DMS79 treated with DMSO at 0.1 percent for 48 hours (cell line): ENCODE measurements around the gene NCK2.
A peak's percentile ranks its signal among the peaks of the same experiment; 100 is the strongest.

ENCODE experiments used
- DNase-seq: peaks from one replicate; lab custom pipeline; 2025; lab: John Stamatoyannopoulos, UW

Gene NCK2

DNA sequence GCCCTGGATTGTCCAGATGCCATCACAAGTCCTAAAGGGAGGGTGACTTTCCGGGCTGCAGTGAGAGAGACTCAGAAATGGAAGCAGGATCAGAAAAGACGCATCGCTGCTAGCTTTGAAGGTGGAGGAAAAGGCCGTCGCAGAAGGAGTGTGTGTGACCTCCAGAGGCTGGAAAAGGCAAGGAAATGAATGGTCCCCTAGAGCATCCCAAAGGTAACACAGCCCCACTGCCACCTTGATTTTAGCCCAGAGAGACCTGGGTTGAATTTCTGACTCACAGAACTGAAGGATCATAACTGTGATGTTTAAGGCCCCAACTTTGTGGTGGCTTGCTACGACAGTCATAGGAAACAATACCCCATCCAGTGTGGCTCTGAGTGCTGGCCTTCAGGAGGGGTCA lies 8.6 kb upstream of the NCK2 start:
- no peak for DNase-seq

DNA sequence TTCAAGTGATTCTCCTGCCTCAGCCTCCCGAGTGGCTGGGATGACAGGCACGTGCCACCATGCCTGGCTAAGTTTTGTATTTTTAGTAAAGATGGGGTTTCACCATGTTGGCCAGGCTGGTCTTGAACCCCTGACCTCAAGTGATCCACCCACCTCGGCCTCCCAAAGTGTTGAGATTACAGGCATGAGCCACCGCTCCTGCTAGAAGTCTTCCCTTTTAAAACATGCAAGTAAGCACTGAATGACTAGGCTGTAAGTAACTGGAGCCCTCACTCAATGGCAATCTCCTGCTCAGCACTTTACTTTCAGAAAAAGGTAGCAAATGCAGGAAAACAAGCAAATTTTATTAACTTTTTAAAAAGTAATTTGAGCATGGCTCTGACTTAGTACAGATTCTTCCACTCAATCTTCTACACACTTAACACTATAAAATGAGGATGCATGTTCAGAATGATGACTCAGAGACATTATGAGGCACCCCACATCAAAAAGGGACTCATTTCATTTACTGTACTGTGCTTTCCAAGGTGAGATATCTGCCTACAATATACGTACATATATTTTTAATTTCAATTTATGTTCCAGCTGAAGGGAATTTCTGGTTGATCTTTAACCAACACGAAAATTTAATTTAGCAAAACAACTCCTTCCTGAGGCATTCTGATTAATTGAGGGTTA lies 6.6 kb upstream of the NCK2 start:
- no peak for DNase-seq

DNA sequence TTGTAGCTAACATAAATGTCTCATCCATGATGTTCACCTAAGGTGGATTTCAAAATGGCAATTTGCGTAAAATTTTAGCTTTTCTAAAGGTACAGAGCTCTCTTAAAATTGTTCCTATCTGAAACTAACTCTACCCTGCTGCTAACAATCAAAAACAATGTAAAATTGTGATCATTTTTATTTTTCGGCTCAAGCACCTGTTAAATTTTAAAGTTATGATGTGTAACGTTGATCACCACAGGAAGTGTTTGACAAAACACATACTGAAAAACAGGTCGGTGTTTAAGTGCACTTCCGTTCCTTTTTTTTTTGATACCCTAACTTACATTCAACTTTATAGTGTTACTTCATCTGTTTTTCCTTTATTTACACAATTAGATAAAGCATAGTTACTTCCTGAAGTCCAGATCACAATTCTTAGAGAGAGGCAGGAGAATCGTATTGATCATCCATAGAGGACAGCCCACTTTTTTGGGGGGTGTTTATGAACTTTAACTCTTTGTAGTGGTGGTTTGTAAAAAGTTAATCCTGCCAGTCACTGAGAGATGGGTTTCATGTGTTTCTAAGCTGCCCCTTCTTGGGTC lies 6.0 kb upstream of the NCK2 start:
- no peak for DNase-seq

DNA sequence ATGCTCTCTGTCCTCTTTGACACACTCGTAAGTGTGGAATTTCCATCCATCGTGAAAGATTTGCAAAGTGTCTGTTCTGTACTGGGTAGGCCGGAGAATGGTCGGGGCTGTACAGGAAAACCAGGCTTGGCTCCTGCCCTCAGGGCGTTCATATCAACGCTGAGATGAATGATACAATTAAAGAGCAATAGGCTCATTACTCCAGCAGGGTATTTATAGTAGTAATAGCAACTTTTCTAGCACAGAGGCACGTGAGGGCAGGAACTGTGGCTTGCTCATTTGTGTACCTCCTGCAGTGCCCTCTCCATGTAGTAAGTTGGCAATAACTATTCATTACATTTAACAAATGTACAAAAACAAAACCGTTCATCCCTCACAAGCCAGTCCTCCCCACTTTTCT lies 5.3 kb upstream of the NCK2 start:
- DNase-seq: no peak

DNA sequence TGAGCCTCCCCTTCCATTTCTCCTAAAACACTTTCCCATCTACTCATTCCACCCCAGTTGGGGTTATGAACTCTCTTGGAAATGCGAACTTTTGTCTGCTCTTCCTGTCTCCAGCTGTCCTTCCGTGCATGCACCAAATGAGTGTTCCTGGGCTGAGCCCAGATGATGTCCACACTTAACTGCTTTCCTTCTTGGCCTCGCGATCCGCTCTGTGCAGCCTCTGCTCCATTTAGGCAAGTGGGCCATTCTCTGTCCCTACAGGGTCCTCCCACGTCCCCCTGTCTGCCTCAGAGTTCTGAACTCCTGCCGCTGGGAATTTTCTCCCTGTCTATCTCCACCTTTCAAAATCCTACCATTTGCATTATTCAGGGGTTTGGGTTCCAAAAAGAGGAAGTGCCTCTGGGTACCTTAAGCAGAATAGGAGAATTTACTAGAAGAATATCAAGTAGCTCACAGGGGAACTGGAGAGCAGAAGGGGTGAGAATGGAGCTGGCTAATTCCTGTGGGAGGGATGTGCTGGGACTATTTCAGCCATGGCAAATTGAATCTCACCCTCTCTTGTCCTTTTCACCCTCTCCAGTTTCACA lies 4.7 kb upstream of the NCK2 start:
- no peak for DNase-seq

DNA sequence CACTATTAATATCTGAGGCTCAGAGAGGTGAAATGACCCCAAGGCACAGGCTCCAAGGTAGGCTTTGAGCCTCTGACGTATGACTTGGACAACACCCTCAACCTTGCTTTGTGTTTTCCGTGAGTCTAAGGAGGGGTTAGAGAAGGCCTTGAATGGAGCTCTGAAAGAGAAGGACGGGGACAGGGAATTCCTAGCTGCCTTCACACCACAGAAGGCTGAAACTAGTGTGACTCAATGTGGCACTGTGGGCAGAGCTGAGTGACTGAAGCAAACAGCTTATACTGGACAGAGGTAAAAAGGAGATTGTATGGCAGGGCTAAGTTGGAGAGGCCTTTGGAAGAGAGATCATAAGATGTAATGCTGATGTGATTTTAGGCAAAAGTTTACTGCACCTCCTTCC lies 3.5 kb upstream of the NCK2 start:
- DNase-seq: no peak

DNA sequence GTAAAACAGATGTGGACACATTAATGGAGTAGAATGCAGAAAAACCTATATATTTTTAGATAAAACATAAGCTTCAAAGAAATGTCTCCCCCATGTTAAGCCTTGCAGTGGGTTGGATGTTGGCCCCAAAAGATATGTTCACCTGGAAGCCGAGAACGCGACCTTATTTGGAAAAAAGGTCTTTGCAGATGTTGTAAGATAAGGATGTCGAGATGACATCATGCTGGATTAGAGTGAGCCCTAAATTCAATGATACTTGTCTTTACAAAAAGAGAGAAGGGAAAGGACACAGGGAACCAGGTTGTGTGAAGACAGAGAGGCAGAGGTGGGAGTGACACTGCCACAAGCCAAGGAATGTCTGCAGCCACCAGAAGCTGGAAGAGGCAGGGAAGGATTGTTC lies 3.1 kb upstream of the NCK2 start:
- DNase-seq: no peak

DNA sequence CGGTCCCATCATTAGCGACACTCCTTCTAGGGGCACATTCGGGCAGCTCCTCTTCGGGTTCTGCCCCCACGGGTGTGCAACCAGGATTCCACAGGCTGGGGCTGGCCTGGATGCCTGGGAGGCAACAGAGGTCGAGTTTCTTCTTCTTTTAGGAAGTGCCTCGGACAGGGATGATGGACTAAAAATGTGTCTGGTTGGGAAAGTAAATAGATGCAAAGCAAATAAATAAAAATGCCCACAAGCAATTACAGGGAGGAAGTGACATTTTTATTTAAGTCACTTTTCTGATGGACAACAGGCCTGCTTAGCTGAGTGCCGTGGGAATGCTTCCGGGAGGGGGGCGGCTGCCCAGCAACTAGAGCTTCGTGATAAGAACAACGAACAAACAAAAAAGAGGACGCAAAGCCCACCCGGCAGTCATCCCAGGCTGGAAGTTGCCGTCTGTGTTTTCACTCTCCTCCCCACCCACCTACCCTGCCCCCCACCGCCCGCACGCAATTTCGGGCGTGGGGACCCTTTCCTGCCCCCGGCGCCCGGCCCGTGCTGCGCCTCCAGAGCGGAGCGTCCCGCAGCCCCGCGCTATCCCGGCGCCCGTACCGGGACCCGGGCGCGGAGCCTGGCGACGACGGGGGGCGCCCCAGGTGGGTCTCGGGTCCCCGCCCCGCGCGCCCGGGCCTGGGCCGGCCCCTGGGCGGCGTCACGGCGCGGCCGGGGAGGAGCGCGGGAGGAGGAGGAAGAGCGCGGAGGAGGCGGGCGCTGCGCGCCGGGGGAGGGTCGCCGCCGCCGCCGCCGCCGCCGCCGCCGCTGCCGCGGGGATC lies 412 bp upstream of the NCK2 start:
- peak; percentile 39 for DNase-seq

DNA sequence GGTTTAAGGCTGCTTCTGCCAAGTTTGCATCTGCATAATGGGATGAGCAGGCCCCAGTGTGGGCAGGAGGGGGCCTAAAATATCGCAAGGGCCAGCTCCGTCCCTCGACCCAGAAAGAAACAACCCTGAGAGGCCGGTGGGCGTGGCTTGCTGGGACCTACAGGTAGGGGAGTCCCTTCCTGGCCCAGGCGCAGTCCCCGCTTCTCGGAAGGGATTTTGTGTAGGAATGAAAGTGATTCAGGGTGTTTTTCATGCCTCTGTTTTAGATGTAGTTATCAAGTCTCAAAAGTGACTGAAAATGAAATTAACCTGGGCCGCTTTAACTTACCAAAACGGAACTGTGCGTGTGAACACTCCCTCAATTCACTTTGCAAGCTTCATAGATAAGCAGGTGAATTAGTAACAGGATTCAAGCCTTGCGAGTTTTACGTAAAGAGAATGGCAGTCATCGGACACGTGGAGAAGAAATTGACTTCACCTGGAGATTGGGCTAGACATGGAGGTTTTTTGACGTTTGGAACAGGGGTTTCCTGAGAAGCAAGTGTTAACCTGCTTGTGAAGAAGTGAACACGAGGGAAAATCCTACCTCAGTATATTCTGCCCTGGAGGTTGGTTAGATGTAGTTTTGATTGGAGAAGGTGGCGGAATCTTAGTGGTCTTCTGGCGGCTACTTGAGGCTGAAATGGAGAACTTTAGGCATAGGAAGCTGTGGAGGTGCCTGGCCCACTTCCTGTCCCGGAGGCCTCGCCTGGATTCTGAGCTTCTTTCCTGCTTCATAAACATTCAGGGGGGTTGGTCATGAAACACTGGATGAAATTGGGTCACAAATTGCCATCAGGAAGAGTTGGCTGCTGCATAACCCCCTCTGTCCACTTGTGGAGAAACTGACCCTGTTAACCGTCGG lies 1.7 kb downstream of the NCK2 start:
- no peak for DNase-seq

DNA sequence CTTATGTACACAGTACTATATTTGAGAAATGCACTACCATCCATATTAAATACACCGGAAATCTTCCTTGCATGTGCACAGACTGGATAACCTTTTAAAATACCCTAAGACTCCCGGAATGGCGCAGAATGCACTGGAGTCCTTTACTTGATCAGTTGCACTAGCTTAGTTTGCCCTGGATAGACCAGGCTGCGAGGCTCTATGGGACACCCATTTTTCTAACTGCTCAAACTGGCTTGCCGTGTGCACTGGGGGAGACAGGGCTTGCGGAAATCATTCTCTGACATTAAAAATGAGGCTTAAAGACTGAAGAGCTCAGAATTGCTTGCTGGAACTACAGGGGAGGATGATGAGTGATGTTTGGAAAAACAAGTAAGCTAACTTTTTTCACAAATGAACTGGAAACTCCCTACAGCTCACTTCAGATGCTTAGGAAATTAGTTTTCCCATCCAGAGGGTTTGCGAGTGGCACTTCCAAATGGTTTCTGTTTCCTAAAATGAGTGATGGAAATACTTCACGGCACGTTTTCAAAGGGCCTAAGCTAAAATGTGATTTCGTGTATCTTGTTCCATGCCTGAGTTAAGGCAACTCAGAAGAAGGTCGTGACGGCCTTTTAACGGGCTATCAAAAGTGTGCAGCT lies 2.7 kb downstream of the NCK2 start:
- DNase-seq: no peak

DNA sequence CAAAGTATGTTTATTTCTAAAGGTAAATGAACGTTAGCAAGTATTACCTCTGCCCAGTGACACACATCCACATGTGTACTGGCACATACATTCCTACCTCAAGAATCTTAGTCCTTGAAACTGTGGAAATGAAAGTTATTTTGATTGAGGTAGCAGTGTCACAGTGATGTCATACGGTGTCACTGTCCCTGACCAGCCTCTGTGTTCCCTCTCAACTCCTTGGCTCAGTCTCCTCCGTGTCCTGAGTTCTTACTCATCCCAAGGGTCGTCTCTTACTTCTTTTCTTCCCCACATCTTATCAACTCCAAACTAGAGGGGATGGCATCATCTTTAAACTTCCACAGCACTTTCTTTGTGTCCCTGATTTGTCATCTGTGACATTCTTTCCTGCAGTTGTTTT lies 3.3 kb downstream of the NCK2 start:
- DNase-seq: no peak

DNA sequence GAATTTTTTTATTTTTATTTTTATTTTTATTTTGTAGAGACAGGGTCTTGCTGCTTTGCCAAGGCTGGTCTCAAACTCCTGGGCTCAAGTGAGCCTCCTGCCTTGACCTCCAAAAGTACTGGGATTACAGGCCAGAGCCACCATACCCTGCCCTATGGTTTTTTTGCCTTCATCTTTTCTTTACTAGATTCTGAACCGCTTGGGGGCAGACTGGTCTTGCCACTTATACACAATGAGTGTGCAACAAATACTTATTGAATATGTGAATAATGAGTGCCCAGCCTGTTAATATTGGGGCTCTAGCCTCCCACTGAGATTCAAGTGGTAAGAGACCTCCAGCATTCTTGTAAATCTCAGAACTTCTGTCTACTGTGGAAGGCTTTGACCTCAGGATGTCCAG lies 3.9 kb downstream of the NCK2 start:
- no peak for DNase-seq

DNA sequence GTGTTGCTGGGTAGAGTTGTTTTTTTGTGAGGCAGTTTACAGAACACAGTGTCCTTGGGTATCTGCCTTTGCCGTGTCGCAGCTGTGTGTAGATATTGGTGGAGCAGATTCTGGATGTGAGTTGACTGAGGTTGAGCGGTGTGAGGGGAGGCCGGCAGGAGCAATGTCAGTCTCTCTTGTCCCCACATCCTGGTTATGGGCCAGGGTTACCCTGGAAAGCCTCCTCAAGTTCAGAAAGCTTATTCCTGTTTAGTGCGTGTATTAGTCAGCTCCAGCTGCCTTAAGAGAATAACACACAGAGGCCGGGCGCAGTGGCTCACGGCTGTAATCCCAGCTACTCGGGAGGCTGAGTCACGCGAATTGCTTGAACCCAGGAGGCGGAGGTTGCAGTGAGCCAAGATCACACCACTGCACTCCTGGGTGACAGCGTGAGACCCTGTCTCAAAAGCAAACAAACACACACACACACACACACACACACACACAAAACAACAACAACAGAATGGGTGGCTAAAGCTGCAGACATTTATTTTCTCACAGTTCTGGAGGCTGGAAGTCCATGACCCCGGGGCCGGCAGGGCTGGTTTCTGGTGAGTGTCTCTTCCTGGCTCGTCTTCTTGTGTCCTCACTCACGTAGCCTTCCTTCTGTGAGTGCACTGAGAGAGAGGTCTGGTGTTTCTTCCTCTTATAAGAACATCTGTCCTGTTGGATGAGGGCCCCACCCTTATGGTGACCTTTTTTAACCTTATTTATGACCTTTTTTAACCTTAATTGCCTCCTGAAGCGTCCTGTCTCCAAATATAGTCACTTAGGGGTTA lies 5.1 kb downstream of the NCK2 start:
- DNase-seq: no peak

DNA sequence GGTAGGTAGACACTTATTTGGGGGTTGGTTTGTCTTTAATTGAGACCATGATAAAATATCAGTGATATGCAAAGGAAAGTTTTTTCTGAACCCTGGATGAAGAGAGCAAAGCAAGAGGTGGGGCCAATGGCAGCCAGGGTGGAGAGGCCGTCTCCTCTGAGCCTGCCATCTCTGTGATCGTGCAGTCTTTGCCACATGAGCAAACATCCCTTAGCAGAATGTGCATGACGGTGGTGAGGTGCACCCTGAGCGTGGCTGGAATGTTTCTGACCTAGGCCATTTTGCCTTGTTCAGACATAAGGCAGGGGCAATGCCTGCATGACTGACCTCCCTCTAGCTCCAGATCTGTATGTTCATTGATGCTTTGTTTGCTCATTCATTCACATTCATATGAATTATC lies 6.0 kb downstream of the NCK2 start:
- no peak for DNase-seq

DNA sequence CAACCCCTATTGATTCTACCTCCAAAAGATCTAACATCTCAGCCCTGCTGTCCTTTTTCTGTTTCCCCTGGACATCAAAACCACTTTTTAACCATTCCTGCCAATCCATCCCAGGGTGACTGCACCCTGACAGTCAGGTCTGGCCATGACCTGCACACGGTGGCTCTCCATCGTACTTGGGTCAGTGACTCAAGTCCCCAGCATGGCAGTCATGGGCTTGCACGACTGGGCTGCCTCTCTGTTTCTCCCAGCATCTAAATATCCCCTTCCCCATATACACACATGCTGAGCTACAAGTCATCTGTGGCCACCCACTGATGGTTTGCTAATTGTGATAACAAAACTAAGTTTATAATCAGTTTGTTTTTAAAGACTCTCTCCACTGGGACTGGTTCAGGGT lies 6.6 kb downstream of the NCK2 start:
- DNase-seq: no peak

DNA sequence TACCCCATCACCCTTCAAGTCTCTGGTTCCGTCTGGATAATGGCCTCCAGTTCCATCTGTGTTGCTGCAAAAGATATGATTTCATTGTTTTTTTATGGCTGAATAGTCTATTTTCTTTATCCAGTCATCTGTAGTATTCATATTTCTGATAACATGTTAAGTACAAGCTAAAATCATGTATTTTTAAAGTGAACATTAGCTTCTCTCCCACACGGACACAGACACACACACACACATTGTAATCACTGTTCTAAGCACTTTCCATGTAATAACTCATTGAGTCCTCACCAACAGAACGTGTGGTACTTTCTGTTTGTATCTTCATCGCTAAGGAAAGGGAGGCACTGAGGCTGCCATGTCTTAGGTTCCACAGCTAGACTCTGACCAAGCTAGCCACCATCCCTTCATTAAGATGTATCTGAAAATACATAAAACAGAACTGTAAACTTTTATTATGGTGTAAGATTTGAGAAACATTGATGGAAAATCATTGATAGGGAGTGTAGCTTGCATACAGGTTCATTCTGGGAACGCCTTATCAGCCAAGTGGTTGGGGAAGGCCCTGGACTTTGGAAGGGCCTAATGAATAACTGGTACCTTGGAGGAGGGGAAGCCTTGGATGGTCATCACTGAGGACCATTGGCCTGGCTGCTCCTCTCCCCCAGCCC lies 8.1 kb downstream of the NCK2 start:
- no peak for DNase-seq

DNA sequence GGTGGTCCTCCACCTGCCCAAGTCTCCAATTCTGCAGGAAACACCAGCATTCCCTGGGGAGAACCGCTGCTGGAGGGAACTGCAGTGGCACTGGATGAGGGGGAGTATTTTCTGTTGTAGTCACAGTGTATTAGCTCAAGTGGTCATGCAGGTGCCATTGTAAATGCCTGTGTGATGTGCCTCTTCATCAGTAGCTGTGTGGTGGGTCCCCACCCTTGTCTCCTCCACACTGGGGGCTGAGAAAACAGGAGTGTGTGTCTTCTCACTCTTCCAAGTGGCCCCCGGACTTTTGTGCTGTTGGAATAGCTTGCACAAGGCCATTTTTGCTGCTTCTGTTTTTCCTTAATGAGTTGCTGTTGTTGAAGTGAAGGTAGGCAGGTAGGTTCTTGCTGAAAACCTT lies 8.7 kb downstream of the NCK2 start:
- no peak for DNase-seq

DNA sequence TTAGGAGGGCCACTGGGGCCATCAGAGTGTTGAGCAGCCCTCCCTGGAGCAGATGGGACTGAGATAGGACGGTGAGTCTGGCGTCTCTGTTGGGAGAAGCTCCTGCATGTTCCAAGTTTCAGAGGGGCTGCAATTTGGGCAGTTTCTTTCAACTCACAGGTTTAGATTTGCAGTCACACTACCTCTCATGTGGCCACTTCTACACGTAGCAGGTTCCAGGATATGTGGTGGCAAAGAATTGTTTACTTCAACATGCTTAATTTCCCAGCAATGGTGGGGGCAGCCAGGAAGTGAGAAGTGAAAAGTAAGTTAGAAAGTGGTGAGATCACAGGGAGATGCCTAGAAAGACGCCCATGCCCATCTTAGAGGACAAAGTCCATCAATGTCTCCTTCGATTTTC lies 9.3 kb downstream of the NCK2 start:
- no peak for DNase-seq

DNA sequence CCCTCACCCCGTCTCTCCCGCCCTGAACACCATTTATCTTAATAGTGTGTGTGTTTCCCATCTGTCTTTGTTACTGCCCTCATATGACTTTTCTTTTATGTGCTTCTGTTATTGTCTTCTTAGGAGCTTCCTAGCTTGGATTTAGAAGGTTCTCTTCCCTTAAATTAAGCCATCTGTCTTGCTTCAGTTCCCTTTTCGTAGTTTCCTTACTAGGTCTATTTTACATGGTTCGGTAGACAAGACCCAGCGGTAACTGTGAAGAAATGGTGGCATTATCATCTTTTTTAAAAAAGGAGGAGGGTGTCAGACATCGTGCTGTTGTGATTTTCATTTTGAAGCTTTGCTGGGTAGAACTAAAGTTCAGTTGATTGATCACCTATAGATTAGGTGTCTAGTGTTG lies 10.3 kb downstream of the NCK2 start:
- DNase-seq: no peak

DNA sequence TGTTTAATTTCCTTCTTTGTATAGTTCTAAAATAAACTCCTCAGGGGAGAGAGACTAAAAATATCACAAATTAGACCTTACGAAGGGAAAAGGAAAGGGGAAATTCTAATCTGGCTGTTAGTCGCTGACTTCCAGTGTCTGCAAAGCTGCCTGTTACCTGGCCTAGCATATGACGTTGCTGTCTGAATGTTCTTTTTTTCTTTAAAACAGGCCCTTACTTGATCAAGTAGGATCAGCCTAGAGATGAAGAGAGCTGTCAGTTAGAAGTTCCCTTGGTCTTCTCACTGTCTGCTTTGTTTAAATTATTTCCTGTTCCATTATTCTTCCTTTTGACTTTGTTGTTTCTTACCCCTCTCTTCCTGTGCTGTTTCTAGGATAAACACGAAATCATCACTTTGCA lies 11.2 kb downstream of the NCK2 start:
- DNase-seq: no peak
